ENCODE results near the gene OCRL.
A peak's percentile ranks its signal among the peaks of the same experiment; 100 is the strongest.
"Not testable (repeated sequence)": the region's sequence is repeated elsewhere in the genome, so short reads cannot be mapped to it uniquely, and the experiment has no call there.

Gene OCRL

DNA sequence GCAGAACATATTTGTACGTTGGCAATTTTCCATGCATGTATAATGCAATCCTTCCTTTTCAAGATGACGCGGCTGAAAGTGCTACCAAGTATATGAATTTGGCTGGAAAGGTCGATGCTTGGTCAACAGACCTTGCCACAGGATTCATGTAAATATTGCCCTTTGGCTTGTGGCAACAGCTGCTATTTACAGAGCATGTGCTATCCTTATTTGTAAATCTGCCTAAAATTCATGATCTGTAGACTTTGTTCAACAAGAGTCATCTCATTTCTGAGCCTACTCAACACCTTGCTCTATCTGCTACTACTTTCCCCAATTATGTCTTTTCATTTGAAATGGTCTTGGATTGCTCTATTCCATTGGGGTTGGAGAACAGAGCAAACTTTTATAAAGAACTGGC lies 14.9 kb upstream of the OCRL start:
- H3K36me3 Mint-ChIP-seq = no peaks in the 10 kb centered on the region
- H3K27ac Mint-ChIP-seq = no peak overlapping the region
- no peak overlapping the region for H3K4me3 Mint-ChIP-seq
- H3K4me1 Mint-ChIP-seq = peaks cover 7% of the 10 kb centered on the region
- H3K9me3 Mint-ChIP-seq = no peaks in the 10 kb centered on the region
- H3K27me3 Mint-ChIP-seq = no peaks in the 10 kb centered on the region

DNA sequence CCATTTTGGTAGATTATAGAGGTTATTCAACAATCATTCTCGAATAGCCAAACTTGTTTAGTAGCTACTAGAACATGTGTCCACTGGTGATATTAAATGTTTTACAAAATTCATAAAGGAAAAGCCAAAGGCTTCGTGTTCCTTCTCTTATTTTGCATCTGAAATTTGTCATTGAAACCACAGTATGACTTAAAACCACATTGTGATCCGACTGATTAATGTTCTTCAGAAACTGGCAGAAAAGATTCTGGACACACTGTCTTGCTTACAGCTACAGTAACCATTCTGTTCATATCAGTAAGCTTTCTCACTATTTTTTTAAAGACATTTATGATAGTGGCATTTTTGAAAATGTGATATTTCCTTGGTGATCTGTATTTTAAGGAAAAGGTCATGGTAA lies 14.2 kb upstream of the OCRL start:
- Mint-ChIP-seq H3K4me3 (no peak overlapping the region), H3K27me3 (no peaks in the 10 kb centered on the region), H3K27ac (no peak overlapping the region), H3K9me3 (no peaks in the 10 kb centered on the region), H3K36me3 (no peaks in the 10 kb centered on the region), H3K4me1 (peaks cover 7% of the 10 kb centered on the region)

DNA sequence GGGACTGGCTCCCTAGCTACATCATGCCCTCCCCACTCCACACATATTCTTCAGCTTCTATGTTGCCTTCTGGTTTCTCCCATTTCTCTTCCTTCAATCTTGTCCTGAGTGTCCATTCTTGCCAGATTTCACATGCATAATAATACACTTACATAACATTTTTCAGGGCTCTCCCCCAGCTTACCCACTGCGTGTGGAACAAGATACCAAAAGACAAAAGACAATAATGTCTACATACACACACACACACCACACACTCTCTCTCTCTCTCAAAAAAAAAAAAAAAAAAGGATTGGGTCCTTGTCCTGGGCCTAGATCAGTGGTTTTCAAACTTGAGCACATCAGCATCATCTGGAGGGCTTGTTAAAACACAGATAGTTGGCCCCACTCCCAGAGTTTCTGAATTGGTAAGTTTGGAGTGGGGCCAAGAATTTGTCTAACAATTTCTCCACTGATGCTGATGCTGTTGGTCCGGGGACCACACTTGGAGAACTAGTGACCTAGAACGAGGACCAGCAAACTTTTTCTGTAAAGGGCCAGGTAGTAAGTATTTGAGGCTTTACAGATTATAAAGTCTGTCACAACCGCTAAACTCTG lies 10.3 kb upstream of the OCRL start:
- no peak overlapping the region for H3K4me3 Mint-ChIP-seq
- H3K27ac Mint-ChIP-seq = peak overlapping the region; percentile 31
- no peaks in the 10 kb centered on the region for H3K27me3 Mint-ChIP-seq
- no peaks in the 10 kb centered on the region for H3K4me1 Mint-ChIP-seq
- no peaks in the 10 kb centered on the region for H3K9me3 Mint-ChIP-seq
- H3K36me3 Mint-ChIP-seq = no peaks in the 10 kb centered on the region

DNA sequence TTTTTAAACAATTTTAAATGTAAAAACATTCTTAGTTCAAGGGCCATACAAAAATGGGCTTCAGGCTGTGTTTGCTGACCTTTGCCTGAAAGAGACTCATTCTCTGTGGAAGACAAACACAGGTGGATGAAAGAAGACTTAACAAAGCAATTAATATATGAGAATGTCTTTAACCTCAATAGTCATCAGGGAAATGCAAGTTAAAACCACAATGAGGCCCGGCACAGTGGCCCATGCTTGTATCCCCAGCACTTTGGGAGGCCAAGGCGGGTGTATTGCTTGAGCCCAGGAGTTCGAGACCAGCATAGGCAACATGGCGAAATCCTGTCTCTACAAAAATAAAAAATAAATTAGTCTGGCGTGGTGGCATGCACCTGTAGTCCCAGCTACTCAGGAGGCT lies 9.6 kb upstream of the OCRL start:
- H3K4me1 Mint-ChIP-seq = no peaks in the 10 kb centered on the region
- no peak overlapping the region for H3K27ac Mint-ChIP-seq
- no peaks in the 10 kb centered on the region for H3K9me3 Mint-ChIP-seq
- no peaks in the 10 kb centered on the region for H3K27me3 Mint-ChIP-seq
- H3K4me3 Mint-ChIP-seq = no peak overlapping the region
- no peaks in the 10 kb centered on the region for H3K36me3 Mint-ChIP-seq

DNA sequence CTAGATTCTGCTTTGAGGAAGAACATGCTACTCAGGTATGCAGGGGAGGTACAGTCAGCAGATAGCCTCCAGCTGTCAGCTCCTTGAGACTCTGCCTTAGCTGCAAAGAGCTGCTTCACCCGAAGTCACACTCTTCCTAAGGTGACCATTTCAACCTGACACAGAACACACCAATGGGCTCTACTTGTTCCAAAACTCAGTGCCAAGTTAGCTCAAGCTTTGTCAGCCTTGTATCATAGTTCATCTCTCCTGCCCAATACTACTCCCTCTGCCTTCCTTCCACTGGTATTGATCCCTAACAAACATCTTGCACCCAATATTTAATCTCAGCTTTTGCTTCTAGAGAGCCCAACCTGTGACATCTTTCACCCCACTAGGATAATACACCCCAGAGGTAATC lies 8.9 kb upstream of the OCRL start:
- H3K4me3 Mint-ChIP-seq = no peak overlapping the region
- H3K27me3 Mint-ChIP-seq = no peaks in the 10 kb centered on the region
- H3K4me1 Mint-ChIP-seq = no peaks in the 10 kb centered on the region
- H3K36me3 Mint-ChIP-seq = no peaks in the 10 kb centered on the region
- H3K27ac Mint-ChIP-seq = peak overlapping the region; percentile 47
- no peaks in the 10 kb centered on the region for H3K9me3 Mint-ChIP-seq

DNA sequence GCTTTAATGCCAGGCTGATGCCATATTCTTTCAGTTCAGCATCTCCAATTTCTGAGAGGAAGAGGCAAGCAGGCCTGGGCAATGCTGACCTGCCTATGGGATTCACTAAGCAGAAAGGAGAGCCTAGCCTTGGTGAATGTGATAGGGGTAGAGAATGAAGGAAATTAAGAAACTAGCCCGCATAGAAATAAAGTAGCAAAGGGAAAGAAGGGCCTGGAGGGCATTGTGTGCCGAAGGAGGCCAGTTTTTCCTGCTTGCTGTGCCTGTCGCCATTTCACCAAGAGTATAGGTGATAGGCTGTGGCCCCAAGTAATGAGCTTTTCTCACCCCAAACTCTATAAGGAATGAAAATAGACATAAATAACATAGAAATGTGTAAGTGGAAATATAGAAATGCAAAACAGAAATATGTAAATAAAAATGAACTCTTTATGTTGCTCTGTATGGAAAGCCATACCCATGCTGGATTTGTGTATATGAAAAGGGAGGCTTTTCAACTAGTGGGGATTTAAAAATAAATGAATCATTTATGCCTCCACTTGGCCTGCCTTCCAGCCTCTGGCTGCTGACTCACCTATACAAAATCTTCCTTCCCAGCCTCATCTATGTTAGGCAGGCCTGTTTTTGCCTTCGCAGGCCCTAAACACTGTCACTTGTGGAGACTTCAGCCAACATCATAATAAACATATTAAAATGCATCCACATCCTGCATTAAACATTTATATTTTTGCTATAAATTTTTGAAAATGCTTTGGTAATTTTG lies 5.1 kb upstream of the OCRL start:
- Mint-ChIP-seq H3K27me3 (no peaks in the 10 kb centered on the region), H3K36me3 (no peaks in the 10 kb centered on the region), H3K9me3 (no peaks in the 10 kb centered on the region), H3K27ac (no peak overlapping the region), H3K4me1 (peaks cover 7% of the 10 kb centered on the region), H3K4me3 (no peak overlapping the region)

DNA sequence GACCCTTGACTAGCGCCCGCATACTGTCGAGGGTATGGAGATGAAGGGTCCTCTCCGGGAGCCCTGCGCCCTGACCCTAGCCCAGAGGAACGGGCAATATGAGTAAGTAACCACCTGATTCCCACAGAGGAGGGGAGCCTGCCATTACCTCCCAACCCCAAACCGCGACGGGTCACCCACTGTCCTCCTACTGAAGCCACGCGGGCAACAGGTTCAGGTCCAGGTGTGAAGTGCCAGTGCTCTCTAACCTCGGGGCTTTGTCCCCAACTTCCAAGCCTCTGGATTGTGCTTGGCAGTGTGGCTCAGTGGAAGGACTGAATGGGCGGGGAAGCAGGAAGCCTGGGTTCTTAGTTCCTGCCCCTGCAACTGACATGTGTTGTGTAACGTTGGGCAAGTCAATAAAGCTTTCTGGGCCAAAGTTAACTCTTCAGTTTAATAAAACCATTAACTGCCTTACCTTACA lies 694 bp downstream of the OCRL start:
- no peaks in the 10 kb centered on the region for H3K9me3 Mint-ChIP-seq
- H3K4me1 Mint-ChIP-seq = peaks cover 19% of the 10 kb centered on the region
- no peaks in the 10 kb centered on the region for H3K36me3 Mint-ChIP-seq
- no peak overlapping the region for H3K27ac Mint-ChIP-seq
- H3K4me3 Mint-ChIP-seq = peak overlapping the region; percentile 65
- no peaks in the 10 kb centered on the region for H3K27me3 Mint-ChIP-seq

DNA sequence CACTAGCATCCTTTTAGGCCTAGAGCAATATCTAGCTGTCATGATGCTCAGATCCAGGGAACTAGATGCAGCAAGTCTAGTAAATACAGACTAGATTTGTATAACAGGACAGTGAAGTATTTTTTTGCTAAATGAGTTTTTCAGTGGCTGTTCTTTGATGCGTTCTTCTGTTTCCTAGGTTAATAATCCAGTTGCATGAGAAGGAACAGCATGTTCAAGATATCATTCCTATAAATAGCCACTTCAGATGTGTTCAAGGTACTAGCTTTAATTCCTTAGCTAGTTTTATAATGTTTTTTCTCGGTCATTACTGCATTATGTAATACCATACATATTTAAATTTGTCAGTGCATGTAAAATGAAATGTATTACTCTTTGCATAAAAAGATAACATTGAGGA lies 4.7 kb downstream of the OCRL start:
- no peaks in the 10 kb centered on the region for H3K36me3 Mint-ChIP-seq
- no peak overlapping the region for H3K27ac Mint-ChIP-seq
- H3K4me3 Mint-ChIP-seq = no peak overlapping the region
- peaks cover 17% of the 10 kb centered on the region for H3K4me1 Mint-ChIP-seq
- H3K27me3 Mint-ChIP-seq = no peaks in the 10 kb centered on the region
- H3K9me3 Mint-ChIP-seq = no peaks in the 10 kb centered on the region

DNA sequence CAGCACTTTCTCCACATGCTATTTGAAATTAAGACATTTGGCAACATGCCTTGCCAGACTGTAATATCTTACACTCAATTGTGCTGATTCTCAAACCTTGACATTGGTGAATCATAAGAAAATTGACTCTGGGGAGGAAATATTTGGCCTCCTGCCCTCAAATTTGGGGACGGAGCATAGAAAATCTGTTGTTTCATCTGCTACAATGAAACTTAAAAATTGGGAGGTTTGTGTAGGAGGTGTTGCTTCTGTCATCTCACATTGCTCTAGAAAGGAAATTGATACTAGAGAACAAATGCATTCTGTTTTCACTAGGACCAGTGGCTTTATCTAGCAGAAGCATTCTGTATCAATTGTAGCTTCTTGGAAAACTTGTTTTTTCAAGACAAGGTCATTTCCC lies 5.3 kb downstream of the OCRL start:
- H3K4me1 Mint-ChIP-seq = peaks cover 14% of the 10 kb centered on the region
- H3K36me3 Mint-ChIP-seq = no peaks in the 10 kb centered on the region
- H3K4me3 Mint-ChIP-seq = no peak overlapping the region
- no peaks in the 10 kb centered on the region for H3K9me3 Mint-ChIP-seq
- H3K27ac Mint-ChIP-seq = no peak overlapping the region
- no peaks in the 10 kb centered on the region for H3K27me3 Mint-ChIP-seq

DNA sequence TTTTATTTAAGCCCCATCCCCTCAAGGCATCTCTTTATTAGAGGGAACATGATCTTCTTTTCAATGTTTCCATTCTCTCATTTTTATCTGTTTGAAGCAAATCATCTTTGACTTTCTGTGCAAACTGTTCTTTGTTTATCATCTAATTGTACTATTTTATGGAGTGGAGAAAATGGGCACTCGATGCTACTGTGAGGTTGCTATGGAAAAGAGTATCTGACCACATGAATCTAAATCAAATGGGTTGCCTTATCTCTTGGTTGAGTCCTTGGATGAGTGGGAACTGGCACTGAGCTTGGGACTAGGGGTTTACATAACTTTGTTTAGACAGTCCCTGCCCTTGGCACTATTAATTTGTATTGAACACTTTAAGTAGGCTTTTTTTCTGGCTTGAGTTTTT lies 9.1 kb downstream of the OCRL start:
- H3K27me3 Mint-ChIP-seq = no peaks in the 10 kb centered on the region
- H3K4me1 Mint-ChIP-seq = peaks cover 8% of the 10 kb centered on the region
- H3K9me3 Mint-ChIP-seq = no peaks in the 10 kb centered on the region
- H3K36me3 Mint-ChIP-seq = peaks cover 2% of the 10 kb centered on the region
- no peak overlapping the region for H3K4me3 Mint-ChIP-seq
- H3K27ac Mint-ChIP-seq = no peak overlapping the region

DNA sequence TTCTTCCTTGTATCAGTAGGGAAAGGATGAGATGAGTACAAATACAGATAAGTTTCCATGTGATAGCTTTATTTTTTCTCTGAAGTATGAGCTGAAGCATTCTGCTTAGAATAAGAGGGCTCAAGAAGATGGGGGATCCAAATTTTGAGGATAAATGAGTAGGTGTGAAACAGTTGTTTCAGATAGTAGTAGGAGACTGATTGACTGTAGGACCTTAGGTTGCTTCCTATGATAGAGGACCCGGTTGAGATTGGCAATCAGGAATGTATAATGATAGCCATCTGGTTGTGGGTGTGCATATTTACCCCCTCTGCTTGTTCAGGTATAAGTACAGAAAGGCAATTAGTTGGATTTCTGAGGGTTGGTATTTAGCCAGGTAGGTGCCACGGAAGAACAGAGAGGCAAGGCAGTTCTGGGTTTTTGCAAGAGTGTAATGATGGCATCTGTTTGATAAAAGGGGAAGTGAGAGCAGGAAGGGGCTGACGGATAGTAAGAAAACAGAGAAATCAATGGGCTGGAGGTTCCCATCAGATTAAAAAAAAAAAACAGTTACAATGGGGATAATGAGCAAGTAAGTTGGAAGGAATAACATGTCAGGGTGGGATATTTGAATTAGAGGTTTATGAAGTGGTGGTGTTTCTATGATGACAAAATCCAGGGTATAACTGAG lies 13.7 kb downstream of the OCRL start:
- Mint-ChIP-seq H3K9me3 (no peaks in the 10 kb centered on the region), H3K27me3 (no peaks in the 10 kb centered on the region), H3K4me1 (no peaks in the 10 kb centered on the region), H3K4me3 (no peak overlapping the region), H3K36me3 (peaks cover 2% of the 10 kb centered on the region), H3K27ac (no peak overlapping the region)

DNA sequence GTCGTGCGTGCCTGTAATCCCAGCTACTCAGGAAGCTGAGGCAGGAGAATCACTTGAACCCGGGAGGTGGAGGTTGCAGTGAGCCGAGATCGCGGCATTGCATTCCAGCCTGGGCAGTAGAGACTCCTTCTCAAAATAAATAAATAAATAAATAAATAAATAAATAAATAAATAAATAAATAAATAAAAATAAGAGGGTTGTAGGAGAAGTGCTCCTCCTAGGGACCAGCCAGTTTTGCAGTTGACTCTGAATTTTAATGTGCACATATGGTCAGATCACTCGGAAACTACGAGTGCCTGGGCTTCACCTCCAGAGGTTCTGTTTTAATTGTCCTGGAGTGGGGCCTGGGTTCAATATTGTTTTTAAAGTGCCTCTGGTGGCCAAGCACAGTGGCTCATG lies 14.8 kb downstream of the OCRL start:
- not testable (repeated sequence) for H3K4me3 Mint-ChIP-seq, H3K4me1 Mint-ChIP-seq, H3K27me3 Mint-ChIP-seq, H3K36me3 Mint-ChIP-seq, H3K9me3 Mint-ChIP-seq, H3K27ac Mint-ChIP-seq

DNA sequence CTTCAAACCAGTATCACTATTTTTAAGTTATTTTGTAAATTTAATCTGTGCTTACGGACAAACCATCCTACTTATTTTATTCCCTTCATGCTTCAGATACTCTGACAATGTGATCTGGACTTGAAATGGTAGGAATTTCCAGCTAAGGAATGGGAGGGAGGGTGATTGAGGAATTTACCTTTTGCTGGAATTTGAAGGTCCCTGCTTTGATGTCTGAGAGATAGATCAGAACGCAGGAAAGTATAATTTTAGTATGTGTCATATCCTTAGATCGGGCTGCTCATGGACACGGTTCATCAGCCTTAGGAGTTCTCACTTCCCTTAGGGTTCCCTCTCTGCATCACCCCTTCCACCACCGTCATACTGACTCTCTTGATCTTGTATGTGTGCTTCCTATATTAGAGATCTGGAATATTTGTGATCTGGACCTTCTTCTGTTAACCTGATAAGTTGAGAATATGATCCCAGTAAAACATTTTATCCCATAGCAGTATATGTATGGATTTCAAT lies 16.8 kb downstream of the OCRL start:
- H3K4me1 Mint-ChIP-seq = no peaks in the 10 kb centered on the region
- H3K27ac Mint-ChIP-seq = no peak overlapping the region
- no peaks in the 10 kb centered on the region for H3K9me3 Mint-ChIP-seq
- H3K4me3 Mint-ChIP-seq = no peak overlapping the region
- H3K36me3 Mint-ChIP-seq = peaks cover 3% of the 10 kb centered on the region
- no peaks in the 10 kb centered on the region for H3K27me3 Mint-ChIP-seq

DNA sequence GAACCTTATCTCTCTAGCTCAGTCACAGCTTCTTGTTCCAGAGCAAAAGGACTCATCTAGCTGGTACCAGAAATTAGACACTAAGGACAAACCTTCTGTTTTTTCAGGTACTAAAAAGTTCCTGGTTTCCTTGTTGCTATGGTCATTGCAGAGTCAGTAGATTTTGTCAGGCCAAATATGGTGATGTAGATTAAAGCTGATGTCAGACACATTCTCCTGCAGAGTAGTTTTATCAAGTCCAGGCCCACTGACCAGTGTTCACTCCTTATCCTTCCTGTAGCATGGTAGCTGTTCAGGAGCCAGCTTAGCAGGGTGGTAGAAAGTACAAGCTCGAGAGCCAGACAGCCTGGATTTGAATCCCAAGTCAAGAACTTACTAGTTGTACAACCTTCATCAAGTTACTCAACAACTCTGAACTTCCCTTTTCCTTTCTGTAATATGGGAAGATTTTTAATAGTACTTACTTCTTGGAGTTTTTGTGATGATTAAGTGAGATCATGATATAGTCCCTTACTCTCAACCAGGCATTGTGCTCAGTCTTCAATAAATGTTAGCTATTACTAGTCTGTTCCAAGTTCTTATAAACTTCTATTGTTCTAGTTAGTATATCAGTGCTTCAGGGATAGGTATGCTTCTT lies 17.9 kb downstream of the OCRL start:
- Mint-ChIP-seq H3K4me3 (no peak overlapping the region), H3K36me3 (peaks cover 6% of the 10 kb centered on the region), H3K27ac (no peak overlapping the region), H3K9me3 (no peaks in the 10 kb centered on the region), H3K27me3 (no peaks in the 10 kb centered on the region), H3K4me1 (no peaks in the 10 kb centered on the region)

DNA sequence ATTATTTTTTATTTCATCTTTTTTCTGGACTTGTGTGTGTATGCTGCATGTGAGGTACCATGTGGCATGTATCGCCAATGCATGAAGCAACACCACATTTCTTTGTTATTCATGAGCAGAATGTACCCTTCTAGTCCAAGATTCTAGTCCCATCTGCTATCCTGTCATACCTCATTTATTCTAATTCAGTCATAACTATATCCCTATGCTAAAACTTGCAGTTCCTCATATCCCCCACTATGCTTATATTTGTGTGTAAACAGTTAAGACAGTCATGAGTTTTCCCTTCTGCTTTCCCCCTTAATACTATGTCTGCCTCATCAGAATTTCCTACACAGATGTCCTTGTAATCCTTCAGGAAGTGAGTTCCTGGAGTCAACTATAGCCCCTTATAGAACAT lies 19.7 kb downstream of the OCRL start:
- Mint-ChIP-seq H3K4me3 (no peak overlapping the region), H3K4me1 (no peaks in the 10 kb centered on the region), H3K27me3 (no peaks in the 10 kb centered on the region), H3K36me3 (peaks cover 9% of the 10 kb centered on the region), H3K27ac (no peak overlapping the region), H3K9me3 (no peaks in the 10 kb centered on the region)

DNA sequence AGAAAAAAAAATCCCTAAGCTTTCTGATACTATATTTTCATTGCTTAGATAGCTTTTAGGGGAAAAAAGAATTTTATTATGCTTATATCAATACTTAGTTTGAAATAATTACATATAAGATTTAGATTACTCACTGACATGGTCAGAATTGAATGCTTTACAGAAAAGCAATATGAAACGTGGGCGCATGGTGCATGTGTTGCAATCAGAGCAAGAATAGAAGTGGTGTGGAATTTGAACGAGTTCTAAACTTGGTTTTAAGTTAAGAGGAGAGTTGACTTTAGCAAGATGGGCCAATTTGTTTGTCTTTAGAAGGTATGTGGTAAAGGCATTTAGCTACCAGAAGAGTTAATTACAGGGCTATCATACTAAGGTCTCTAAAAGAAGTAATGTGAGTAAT lies 21.4 kb downstream of the OCRL start:
- Mint-ChIP-seq H3K36me3 (peaks cover 9% of the 10 kb centered on the region), H3K27me3 (no peaks in the 10 kb centered on the region), H3K4me3 (no peak overlapping the region), H3K9me3 (no peaks in the 10 kb centered on the region), H3K27ac (no peak overlapping the region), H3K4me1 (peaks cover 11% of the 10 kb centered on the region)
